WTC11 (cell line): Measurements from ENCODE around the gene CNTFR. TPM values are rescaled to one million over a fixed set of nuclear protein-coding genes. Genes with fewer than 3 reads are reported as not detected.

Experiments used
- ATAC-seq: fragments of 200-7000 bp; cut with Tn5 transposase; 2 replicates; pipeline ENCODE4 v1.10.0; 2021; ENCODE audit warnings: mild to moderate bottlenecking, moderate library complexity
- CTCF ChIA-PET: fragments of 300-600 bp; sonication (Branson Sonifier 250); formaldehyde crosslinking; loops from one replicate; lab custom pipeline; 2021; ENCODE audit warnings: antibody characterized with exemption; lab: Charles Lee
- POLR2A ChIA-PET: fragments of 350-600 bp; sonication (Branson Sonifier 250); formaldehyde crosslinking; loops from one replicate; lab custom pipeline; 2021; ENCODE audit warnings: antibody characterized with exemption; lab: Charles Lee
- DNase-seq: peaks from one replicate; pipeline ENCODE4 v3.0.0; 2021; ENCODE audit warnings: low spot score
- H3K27ac Mint-ChIP-seq: 2 replicates; pipeline ENCODE4 v1.8.0; 2021; ENCODE audit warnings: mixed read lengths
- H3K27me3 Mint-ChIP-seq: 2 replicates; pipeline ENCODE4 v1.8.0; 2021; ENCODE audit warnings: low read depth, mild to moderate bottlenecking, moderate library complexity, mixed read lengths
- H3K36me3 Mint-ChIP-seq: 2 replicates; pipeline ENCODE4 v1.8.0; 2021; ENCODE audit warnings: mixed read lengths
- H3K4me1 Mint-ChIP-seq: 2 replicates; pipeline ENCODE4 v1.8.0; 2022; ENCODE audit warnings: mixed read lengths
- H3K4me3 Mint-ChIP-seq: 2 replicates; pipeline ENCODE4 v1.8.0; 2021; ENCODE audit warnings: mild to moderate bottlenecking, moderate library complexity, mixed read lengths
- H3K9me3 Mint-ChIP-seq: 2 replicates; pipeline ENCODE4 v1.8.0; 2021; ENCODE audit warnings: mixed read lengths
- FOXK1 ChIP-seq: sonication (generic); formaldehyde crosslinking; IDR thresholded peaks from 2 replicates; pipeline ENCODE4 v1.8.0; 2022; ENCODE audit warnings: mild to moderate bottlenecking, moderate library complexity, missing genetic modification reagents
- GRHL2 ChIP-seq: fragments of 250-450 bp; sonication (Bioruptor Pico); IDR thresholded peaks from 2 replicates; pipeline ENCODE4 v1.8.0; 2022; ENCODE audit warnings: mild to moderate bottlenecking, moderate library complexity; ENCODE audit not compliant: insufficient replicate concordance, severe bottlenecking
- JUN ChIP-seq: sonication (generic); formaldehyde crosslinking; IDR thresholded peaks from 2 replicates; pipeline ENCODE4 v1.8.0; 2023; ENCODE audit warnings: mild to moderate bottlenecking, missing genetic modification reagents
- MXD4 ChIP-seq: fragments of 250-450 bp; sonication (Bioruptor Pico); IDR thresholded peaks from 2 replicates; pipeline ENCODE4 v1.8.0; 2021; ENCODE audit warnings: mild to moderate bottlenecking, moderate library complexity, borderline replicate concordance
- NFATC4 ChIP-seq: fragments of 250-450 bp; sonication (Bioruptor Pico); IDR thresholded peaks from 2 replicates; pipeline ENCODE4 v1.9.0; 2021; ENCODE audit warnings: mild to moderate bottlenecking
- TP53 ChIP-seq: sonication (generic); formaldehyde crosslinking; IDR thresholded peaks from 2 replicates; pipeline ENCODE4 v1.8.1; 2023; ENCODE audit warnings: mild to moderate bottlenecking, missing genetic modification reagents
- ZNF396 ChIP-seq: fragments of 250-450 bp; sonication (Bioruptor Pico); IDR thresholded peaks from 2 replicates; pipeline ENCODE4 v1.8.0; 2021; ENCODE audit warnings: mild to moderate bottlenecking, moderate library complexity, borderline replicate concordance
- ZNF423 ChIP-seq: fragments of 250-450 bp; sonication (Bioruptor Pico); IDR thresholded peaks from 2 replicates; pipeline ENCODE4 v2.1.2; 2022; ENCODE audit warnings: mild to moderate bottlenecking, moderate library complexity
- total RNA-seq: library from RNA; stranded (reverse); gene quantifications from 3 replicates; pipeline ENCODE4 v1.2.3, GENCODE V29; 2021
- TF ChIP-seq, protein P1 (sequence below): sonication (generic); formaldehyde crosslinking; IDR thresholded peaks from 2 replicates; pipeline ENCODE4 v1.8.1; 2022; ENCODE audit warnings: mild to moderate bottlenecking, missing genetic modification reagents, moderate library complexity, borderline replicate concordance
- TF ChIP-seq, protein P2 (sequence below): fragments of 250-450 bp; sonication (Bioruptor Pico); IDR thresholded peaks from 2 replicates; pipeline ENCODE4 v1.9.0; 2021; ENCODE audit warnings: mild to moderate bottlenecking
- TF ChIP-seq, protein P3 (sequence below): sonication (generic); formaldehyde crosslinking; IDR thresholded peaks from 2 replicates; pipeline ENCODE4 v1.8.1; 2023; ENCODE audit warnings: mild to moderate bottlenecking, missing genetic modification reagents, moderate library complexity
- TF ChIP-seq, protein P4 (sequence below): sonication (generic); formaldehyde crosslinking; IDR thresholded peaks from 2 replicates; pipeline ENCODE4 v1.8.1; 2022; ENCODE audit warnings: mild to moderate bottlenecking, moderate library complexity, missing genetic modification reagents
- TF ChIP-seq, protein P5 (sequence below): sonication (generic); formaldehyde crosslinking; IDR thresholded peaks from 2 replicates; pipeline ENCODE4 v1.8.0; 2022; ENCODE audit warnings: mild to moderate bottlenecking, missing genetic modification reagents
- TF ChIP-seq, protein P6 (sequence below): sonication (generic); formaldehyde crosslinking; conservative IDR thresholded peaks from 2 replicates; pipeline ENCODE4 v1.8.1; 2023; ENCODE audit warnings: mild to moderate bottlenecking, low read depth, missing genetic modification reagents, moderate library complexity

The CNTFR gene
- total RNA-seq, 1 experiment from 2014 or later, result 18.0 TPM

DNA sequence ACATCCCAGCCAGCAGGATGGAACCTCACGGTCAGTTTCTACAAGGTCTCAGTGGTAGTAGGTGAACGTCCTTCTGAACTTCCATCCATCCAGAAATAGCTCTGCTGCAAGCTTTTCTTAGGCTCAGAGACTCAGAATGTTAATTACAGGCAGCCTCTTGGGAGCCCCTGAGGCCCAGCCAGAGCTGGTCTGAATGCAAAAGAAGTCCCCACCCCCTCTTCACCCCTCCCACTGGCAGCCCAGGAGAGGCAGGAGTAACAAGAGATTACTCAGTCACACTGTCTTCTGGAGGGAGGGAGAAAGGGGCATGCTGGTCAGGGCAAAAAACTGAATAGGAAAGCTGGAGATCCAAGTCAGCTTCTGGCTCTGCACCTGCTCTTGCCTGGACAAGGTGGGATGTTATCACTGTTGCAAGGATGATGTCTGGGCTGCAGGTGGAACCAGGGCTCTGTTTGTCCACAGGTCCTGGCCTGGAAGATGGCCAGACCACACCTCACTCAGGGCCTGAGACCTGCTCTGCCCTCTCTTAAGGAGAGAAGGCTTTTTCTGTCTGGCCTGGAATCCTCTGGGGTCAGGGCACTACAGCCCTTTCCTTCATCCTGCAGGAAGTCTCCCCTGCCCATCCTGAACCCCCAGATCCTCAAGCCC is 75.8 kb downstream of the CNTFR start:
- POLR2A ChIA-PET, result interaction anchor here (1.7 kb wide), 1 partner anchor 34 kb away, joined by 5 read pairs; no protein-coding TSS in a partner anchor
- CTCF ChIA-PET, result interaction anchor here (0.6 to 5.0 kb wide), 13 partner anchors 10 to 120 kb away, joined by 3 to 40 read pairs (median 6); partner anchors contain the start of genes DNAI1, ENHO, FAM219A and RPP25L
- peak overlapping the region; percentile 43 for H3K4me3 Mint-ChIP-seq
- ATAC-seq, result peak; percentile 78
- H3K9me3 Mint-ChIP-seq, result no peaks in the 10 kb centered on the region
- no peaks in the 10 kb centered on the region for H3K27me3 Mint-ChIP-seq
- TF ChIP-seq, protein P1, sequence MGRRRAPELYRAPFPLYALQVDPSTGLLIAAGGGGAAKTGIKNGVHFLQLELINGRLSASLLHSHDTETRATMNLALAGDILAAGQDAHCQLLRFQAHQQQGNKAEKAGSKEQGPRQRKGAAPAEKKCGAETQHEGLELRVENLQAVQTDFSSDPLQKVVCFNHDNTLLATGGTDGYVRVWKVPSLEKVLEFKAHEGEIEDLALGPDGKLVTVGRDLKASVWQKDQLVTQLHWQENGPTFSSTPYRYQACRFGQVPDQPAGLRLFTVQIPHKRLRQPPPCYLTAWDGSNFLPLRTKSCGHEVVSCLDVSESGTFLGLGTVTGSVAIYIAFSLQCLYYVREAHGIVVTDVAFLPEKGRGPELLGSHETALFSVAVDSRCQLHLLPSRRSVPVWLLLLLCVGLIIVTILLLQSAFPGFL (CRISPR knock-in tag), result no peak
- TF ChIP-seq JUN (CRISPR knock-in tag) (no peak), MXD4 (CRISPR knock-in tag) (no peak), ZNF423 (no peak), GRHL2 (CRISPR knock-in tag) (no peak), ZNF396 (CRISPR knock-in tag) (no peak), NFATC4 (no peak), TP53 (no peak)
- TF ChIP-seq, protein P2, sequence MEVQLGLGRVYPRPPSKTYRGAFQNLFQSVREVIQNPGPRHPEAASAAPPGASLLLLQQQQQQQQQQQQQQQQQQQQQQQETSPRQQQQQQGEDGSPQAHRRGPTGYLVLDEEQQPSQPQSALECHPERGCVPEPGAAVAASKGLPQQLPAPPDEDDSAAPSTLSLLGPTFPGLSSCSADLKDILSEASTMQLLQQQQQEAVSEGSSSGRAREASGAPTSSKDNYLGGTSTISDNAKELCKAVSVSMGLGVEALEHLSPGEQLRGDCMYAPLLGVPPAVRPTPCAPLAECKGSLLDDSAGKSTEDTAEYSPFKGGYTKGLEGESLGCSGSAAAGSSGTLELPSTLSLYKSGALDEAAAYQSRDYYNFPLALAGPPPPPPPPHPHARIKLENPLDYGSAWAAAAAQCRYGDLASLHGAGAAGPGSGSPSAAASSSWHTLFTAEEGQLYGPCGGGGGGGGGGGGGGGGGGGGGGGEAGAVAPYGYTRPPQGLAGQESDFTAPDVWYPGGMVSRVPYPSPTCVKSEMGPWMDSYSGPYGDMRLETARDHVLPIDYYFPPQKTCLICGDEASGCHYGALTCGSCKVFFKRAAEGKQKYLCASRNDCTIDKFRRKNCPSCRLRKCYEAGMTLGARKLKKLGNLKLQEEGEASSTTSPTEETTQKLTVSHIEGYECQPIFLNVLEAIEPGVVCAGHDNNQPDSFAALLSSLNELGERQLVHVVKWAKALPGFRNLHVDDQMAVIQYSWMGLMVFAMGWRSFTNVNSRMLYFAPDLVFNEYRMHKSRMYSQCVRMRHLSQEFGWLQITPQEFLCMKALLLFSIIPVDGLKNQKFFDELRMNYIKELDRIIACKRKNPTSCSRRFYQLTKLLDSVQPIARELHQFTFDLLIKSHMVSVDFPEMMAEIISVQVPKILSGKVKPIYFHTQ (CRISPR knock-in tag), result no peak
- TF ChIP-seq, protein P3, sequence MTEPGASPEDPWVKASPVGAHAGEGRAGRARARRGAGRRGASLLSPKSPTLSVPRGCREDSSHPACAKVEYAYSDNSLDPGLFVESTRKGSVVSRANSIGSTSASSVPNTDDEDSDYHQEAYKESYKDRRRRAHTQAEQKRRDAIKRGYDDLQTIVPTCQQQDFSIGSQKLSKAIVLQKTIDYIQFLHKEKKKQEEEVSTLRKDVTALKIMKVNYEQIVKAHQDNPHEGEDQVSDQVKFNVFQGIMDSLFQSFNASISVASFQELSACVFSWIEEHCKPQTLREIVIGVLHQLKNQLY (CRISPR knock-in tag), result no peak
- TF ChIP-seq, protein P4, sequence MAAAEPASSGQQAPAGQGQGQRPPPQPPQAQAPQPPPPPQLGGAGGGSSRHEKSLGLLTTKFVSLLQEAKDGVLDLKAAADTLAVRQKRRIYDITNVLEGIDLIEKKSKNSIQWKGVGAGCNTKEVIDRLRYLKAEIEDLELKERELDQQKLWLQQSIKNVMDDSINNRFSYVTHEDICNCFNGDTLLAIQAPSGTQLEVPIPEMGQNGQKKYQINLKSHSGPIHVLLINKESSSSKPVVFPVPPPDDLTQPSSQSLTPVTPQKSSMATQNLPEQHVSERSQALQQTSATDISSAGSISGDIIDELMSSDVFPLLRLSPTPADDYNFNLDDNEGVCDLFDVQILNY, result no peak
- H3K27ac Mint-ChIP-seq, result peak overlapping the region; percentile 96
- peak; percentile 72 for DNase-seq
- peaks cover 59% of the 10 kb centered on the region for H3K4me1 Mint-ChIP-seq
- no peaks in the 10 kb centered on the region for H3K36me3 Mint-ChIP-seq

DNA sequence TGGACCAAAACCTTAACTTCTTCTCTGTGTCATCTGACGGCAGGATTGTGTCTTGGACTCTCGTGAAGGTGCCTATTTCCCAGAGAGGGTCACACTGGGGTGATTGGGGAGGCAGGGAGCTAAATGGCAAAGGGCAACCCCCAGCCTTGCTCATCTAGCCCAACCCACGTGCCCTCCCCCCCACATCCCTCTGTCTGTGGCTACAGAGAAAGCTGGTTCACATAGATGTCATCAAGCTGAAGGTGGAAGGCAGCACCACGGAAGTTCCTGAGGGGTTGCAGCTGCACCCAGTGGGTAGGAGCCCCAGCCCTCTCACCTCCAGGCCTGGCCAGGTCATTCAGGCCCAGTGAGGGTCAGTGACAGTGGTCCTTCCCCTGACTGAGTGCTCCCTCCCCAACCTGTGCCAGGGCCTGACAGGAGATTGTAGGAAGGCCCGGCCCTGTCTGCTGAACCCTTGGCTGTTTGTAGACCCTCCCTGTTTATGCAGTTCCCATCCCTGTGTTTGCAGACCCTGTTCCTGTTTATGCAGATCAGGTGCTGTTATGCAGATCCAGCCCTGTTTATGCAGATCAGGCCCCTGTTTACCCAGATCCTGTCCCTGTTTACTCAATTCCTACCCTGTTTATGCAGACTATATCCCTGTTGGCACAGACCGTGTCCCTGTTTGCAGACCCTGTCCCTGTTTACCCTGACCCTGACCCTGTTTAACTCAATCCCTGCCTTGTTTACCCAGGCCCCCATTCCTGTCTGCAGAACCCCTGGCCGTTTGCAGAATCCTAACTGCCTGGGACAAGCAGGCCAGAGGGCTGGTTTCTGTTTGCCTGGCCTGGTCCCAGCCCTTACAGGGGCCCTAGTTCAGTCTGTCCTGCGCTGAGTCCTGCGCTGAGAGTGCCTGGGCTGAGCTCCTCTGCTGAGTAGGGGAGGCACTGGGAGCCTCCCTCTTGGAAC is 77.1 kb downstream of the CNTFR start:
- ChIA-PET CTCF (interaction anchor here (0.9 to 5.0 kb wide), 14 partner anchors 10 to 133 kb away, joined by 3 to 40 read pairs (median 11); partner anchors contain the start of gene ENHO), POLR2A (interaction anchor here (1.7 kb wide), 1 partner anchor 35 kb away, joined by 5 read pairs; no protein-coding TSS in a partner anchor)
- TF ChIP-seq, protein P5, sequence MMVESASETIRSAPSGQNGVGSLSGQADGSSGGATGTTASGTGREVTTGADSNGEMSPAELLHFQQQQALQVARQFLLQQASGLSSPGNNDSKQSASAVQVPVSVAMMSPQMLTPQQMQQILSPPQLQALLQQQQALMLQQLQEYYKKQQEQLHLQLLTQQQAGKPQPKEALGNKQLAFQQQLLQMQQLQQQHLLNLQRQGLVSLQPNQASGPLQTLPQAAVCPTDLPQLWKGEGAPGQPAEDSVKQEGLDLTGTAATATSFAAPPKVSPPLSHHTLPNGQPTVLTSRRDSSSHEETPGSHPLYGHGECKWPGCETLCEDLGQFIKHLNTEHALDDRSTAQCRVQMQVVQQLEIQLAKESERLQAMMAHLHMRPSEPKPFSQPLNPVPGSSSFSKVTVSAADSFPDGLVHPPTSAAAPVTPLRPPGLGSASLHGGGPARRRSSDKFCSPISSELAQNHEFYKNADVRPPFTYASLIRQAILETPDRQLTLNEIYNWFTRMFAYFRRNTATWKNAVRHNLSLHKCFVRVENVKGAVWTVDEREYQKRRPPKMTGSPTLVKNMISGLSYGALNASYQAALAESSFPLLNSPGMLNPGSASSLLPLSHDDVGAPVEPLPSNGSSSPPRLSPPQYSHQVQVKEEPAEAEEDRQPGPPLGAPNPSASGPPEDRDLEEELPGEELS (CRISPR knock-in tag), result peak; percentile 98
- peak; percentile 77 for TF ChIP-seq FOXK1
- TF ChIP-seq, protein P6, sequence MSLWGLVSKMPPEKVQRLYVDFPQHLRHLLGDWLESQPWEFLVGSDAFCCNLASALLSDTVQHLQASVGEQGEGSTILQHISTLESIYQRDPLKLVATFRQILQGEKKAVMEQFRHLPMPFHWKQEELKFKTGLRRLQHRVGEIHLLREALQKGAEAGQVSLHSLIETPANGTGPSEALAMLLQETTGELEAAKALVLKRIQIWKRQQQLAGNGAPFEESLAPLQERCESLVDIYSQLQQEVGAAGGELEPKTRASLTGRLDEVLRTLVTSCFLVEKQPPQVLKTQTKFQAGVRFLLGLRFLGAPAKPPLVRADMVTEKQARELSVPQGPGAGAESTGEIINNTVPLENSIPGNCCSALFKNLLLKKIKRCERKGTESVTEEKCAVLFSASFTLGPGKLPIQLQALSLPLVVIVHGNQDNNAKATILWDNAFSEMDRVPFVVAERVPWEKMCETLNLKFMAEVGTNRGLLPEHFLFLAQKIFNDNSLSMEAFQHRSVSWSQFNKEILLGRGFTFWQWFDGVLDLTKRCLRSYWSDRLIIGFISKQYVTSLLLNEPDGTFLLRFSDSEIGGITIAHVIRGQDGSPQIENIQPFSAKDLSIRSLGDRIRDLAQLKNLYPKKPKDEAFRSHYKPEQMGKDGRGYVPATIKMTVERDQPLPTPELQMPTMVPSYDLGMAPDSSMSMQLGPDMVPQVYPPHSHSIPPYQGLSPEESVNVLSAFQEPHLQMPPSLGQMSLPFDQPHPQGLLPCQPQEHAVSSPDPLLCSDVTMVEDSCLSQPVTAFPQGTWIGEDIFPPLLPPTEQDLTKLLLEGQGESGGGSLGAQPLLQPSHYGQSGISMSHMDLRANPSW (CRISPR knock-in tag), result no peak
- no peaks in the 10 kb centered on the region for H3K27me3 Mint-ChIP-seq
- H3K27ac Mint-ChIP-seq, result peak overlapping the region; percentile 96
- H3K4me3 Mint-ChIP-seq, result peak overlapping the region; percentile 43
- peak; percentile 74 for ATAC-seq
- peaks cover 59% of the 10 kb centered on the region for H3K4me1 Mint-ChIP-seq
- no peak for DNase-seq
- H3K9me3 Mint-ChIP-seq, result no peaks in the 10 kb centered on the region
- H3K36me3 Mint-ChIP-seq, result no peaks in the 10 kb centered on the region
